GM21619 (cell line): Measurements from ENCODE around the gene LDLRAD4.
"Not testable (repeated sequence)": the region's sequence is repeated elsewhere in the genome, so short reads cannot be mapped to it uniquely, and the experiment has no call there.

ENCODE experiments used
- ATAC-seq: cut with Tn5 transposase; IDR thresholded peaks from one replicate; pipeline ENCODE4 v1.9.1; 2021; ENCODE audit not compliant: unreplicated experiment

Gene LDLRAD4

GRCh38 chr18:13604786-13605185 is 386.2 kb downstream of the LDLRAD4 start:
- no peak for ATAC-seq

DNA sequence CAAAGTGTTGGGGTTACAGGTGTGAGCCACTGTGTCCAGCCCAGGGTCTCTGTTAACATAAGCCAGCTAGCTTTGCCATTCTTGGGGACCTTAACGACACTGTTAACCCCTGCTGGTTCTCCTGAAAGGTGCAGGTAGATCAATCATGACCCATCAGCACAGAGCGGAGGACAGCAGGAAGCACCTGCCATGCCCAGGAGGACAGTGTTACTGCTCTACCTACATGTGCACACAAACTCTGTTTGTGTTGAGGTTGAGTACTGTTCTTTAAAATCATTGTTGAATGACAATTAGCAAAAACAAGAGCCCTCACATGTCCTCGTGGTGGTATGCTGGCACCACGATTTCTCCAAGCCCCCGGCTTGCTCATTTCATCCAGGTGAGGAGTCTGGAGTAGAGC is 386.9 kb downstream of the LDLRAD4 start:
- ATAC-seq, result no peak

GRCh38 chr18:13605901-13606300 is 387.3 kb downstream of the LDLRAD4 start:
- no peak for ATAC-seq

GRCh38 chr18:13606604-13607254 is 388.2 kb downstream of the LDLRAD4 start:
- ATAC-seq, result no peak

GRCh38 chr18:13608024-13608562 is 389.5 kb downstream of the LDLRAD4 start:
- ATAC-seq, result not testable (repeated sequence)

- ATAC-seq, result no peak
Observed at GRCh38 chr18:13608791-13609532, 390.4 kb downstream of the LDLRAD4 start.

DNA sequence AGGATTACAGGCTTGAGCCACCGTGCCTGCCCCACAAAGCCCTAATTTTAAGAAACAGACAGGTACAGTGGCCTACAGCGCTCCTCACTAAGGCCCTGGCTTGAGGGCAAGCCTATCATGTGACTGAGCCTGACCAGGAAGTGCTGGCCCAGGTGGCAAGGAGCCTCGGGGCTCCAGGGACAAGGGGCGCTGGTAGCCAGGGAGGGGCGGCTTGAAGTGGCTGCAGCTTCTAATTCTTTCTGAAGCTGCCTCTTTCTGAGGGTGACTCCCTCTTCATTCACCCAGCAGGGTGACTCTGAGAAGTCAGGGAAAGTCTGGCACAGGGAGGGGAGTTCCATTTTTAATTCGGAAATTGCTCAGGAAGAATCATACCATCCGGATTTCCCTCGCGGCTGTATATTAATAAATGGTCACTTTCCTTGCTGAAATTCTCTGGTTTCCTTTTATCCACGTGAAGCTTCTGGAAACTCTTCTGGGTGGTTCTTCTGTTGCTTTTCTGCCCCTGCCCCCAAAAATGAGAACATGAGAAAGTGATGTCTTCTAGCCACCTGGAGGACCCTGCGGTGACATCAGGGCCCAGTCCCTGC is 392.1 kb downstream of the LDLRAD4 start:
- ATAC-seq, result no peak

- ATAC-seq, result peak; percentile 24
Observed at GRCh38 chr18:13611142-13611600, 392.6 kb downstream of the LDLRAD4 start.

- peak; percentile 3 for ATAC-seq
Observed at GRCh38 chr18:13611601-13612195, 393.1 kb downstream of the LDLRAD4 start.

DNA sequence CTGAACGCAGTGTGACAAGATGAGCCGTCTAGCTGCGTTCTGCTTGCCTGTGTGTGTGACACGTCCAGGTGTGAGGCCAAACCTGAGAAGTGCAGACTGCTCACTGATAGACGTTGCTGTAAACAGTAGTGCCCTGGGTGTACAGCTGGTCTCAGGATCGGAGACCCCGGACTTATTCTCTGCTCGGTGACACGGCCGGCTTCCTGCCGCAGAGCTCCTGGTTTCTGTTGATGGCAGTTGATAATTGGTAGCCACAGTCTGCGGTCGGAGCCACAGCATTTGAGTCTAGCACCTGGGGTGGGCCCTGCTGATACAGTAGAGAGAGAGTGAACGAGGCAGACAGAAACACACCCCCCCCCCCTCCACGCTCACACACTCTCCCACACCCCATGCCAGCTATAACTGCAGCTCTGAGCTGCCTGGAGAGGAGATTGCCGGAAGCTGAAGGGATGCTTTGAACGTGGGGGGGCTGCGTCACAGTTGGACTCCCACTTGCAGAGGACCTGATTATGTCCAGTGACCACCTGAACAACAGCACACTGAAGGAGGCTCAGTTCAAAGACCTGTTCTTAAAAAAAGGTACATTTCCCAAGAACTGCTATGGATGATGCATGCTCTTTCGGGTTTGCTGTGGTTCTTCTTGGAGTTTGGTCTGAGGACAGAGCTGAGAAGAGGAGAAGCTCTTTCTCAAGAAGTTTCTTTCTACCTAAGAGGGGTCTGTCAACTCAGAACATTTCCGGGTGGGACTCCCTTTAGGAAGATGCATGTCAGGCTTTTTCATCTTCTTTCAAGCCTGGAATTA is 393.8 kb downstream of the LDLRAD4 start:
- peak; percentile 62 for ATAC-seq

DNA sequence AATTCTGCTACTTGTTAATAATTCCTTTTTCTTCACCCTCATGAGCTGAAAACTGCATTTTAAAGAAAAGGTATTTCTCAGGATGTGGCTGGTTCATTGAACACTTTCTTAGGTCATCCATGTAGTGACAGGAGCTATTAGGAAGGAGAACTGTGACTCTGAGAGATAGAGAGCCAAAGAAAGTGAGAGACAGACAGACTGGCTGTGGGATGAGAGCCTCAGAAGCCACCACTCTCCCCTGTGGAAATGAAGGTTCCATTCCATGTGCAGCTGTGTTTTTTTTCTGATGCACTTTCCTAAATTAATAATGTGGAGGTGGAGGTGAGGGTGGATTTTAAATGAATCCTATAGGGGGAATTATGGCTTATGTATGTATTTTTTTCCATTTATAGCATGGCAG is 394.5 kb downstream of the LDLRAD4 start:
- no peak for ATAC-seq

GRCh38 chr18:13613591-13614501 is 395.3 kb downstream of the LDLRAD4 start:
- ATAC-seq, result no peak

DNA sequence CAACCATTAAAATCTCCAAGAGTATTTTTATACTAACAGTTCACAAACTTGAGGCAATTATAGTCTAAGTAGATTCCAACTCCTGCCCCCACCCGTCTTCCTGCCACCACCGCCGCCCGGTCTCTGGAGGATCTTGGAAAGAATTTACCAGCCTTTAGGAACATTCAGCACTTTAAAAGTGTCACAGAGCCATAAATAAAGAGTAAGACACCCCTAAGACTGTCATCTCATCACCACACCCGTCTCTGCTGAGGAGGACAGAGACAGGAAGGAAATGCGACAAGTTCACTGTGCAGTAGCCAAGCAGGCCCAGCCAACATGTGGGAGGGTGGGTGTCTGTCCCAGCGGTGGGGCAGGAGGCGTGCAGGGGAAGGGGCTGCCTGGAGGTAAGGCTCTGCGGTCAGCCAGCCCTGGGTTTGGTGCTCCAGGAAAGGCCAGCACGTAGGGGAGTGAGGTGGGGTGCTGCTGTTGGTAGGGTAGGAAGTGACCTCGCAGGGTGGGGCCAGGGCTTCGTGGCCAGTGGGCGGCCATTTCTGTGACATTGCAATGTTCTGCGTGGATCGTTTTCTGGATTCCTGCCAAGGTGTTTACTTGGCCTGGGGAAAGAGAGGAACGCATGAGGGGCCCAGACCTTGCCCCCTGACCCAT is 396.2 kb downstream of the LDLRAD4 start:
- no peak for ATAC-seq

GRCh38 chr18:13615432-13615861 is 396.9 kb downstream of the LDLRAD4 start:
- ATAC-seq, result no peak

DNA sequence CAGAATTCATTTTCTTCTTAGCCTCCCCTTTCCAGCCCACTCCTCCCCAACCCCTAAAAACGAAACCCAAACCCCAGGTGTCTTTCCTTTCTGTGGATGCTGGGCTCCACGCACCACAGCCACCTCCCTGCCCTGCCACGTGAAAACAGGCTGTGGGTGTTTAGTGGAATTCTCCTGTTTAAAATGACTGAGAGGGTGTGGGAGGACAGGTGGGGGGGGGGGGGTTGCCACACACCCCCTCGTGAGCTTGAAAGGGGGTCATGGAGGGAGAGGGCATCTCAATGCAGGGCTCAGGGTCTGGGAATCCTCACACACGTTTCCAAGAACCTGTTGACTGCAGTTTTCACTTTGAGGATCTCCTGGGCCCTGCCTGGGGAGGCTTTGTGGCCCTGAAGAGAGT is 397.5 kb downstream of the LDLRAD4 start:
- no peak for ATAC-seq

DNA sequence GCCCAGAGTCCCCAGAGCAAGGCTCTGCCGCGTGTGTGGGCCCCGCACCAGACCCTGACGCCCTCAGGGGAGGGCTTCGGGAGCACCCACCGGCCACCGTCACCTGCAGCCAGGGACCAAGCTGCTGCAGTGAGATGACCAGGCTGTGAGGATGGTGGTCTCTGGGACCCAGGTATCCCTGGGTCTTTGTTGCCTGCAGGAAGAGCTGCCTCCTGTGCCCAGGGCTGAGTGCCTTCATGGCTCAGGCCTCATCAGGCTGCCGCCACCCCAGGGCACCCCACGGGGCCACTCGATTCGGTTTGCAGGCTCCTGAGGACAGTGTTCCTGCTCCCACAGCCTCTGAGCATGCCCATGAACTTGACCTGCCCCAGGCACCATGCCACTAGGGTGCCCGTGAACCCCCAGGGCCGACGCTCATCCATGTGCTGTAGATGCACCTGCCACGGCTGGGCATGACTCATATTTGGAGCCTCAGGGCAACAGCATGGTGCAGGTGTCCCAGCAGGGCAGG is 398.0 kb downstream of the LDLRAD4 start:
- no peak for ATAC-seq

GRCh38 chr18:13617826-13618515 is 399.4 kb downstream of the LDLRAD4 start:
- no peak for ATAC-seq

DNA sequence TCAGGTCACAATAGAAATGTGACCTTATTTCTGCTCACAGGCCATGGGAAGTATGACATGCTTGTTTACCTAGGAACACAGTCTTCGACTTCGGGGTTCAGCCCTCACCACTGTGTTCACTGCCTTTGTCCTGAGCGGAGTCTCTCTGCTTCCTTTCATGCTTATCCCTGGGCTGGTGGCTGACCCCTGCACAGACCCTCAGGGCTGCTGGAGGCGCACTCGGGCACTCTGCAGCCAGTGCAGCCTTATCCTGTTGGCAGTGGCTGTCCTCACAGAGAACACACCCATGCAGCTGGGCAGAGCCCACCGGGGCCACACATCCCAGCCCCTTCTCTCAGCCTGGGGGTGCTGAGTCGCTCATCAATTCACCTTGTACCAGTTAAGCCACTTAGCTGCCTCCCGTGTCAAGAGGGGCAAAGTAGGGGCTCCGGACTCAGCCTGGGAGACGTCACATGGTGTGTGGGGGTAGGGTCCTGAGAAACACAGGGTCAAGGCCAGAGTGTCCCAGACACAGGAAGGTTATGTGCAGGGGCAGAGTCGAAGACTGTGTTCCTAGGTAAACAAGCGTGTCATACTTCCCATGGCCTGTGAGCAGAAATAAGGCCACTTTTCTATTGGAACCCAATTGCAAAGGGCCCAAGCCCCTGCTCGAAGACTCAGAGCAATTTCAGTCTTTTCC is 400.3 kb downstream of the LDLRAD4 start:
- no peak for ATAC-seq
